Coronary artery (tissue), 2 donors: ENCODE results near the gene EIF4A3.
A peak's percentile ranks its signal among the peaks of the same experiment; 100 is the strongest.

Experiments used
- DNase-seq: peaks from one replicate; pipeline ENCODE4 v3.0.0-alpha.2; 2017; ENCODE audit warnings: low spot score
- H3K27ac ChIP-seq, 2 donors: fragments of 200-600 bp; sonication (generic); one replicate each; pipeline ENCODE4 v1.5.1; 2016 to 2019
- H3K4me3 ChIP-seq: fragments of 200-600 bp; sonication (generic); 2 replicates; pipeline ENCODE4 v1.5.1; 2016; ENCODE audit warnings: mild to moderate bottlenecking, moderate library complexity
- CTCF ChIP-seq: fragments of 200-600 bp; sonication (generic); IDR thresholded peaks from one replicate; pipeline ENCODE4 v1.5.1; 2019; ENCODE audit warnings: antibody characterized with exemption

EIF4A3 gene

GRCh38 chr17:80113033-80113484 is 33.9 kb downstream of the EIF4A3 start:
- TF ChIP-seq CTCF, result no peak
- no peak overlapping the region for H3K27ac ChIP-seq
- DNase-seq, result no peak
- no peak overlapping the region for H3K4me3 ChIP-seq

DNA sequence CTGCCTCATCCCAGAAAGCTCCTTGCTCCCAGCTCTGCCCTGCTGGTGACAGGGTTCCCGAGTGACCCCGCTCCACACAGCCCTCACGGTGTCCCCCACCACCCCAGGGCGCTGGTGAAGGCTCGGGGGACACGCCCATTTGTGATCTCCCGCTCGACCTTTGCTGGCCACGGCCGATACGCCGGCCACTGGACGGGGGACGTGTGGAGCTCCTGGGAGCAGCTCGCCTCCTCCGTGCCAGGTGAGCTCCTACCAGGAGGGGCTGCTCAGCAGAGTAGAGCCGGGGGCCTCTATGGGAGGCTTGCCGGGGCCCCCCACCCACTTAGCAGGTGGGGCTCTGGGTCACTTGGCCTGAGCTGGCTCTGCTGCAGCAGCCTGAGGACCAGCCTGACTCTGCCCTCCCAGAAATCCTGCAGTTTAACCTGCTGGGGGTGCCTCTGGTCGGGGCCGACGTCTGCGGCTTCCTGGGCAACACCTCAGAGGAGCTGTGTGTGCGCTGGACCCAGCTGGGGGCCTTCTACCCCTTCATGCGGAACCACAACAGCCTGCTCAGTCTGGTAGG is 34.4 kb downstream of the EIF4A3 start:
- H3K4me3 ChIP-seq, result no peak overlapping the region
- DNase-seq, result no peak
- no peak for TF ChIP-seq CTCF
- H3K27ac ChIP-seq, result no peak overlapping the region

DNA sequence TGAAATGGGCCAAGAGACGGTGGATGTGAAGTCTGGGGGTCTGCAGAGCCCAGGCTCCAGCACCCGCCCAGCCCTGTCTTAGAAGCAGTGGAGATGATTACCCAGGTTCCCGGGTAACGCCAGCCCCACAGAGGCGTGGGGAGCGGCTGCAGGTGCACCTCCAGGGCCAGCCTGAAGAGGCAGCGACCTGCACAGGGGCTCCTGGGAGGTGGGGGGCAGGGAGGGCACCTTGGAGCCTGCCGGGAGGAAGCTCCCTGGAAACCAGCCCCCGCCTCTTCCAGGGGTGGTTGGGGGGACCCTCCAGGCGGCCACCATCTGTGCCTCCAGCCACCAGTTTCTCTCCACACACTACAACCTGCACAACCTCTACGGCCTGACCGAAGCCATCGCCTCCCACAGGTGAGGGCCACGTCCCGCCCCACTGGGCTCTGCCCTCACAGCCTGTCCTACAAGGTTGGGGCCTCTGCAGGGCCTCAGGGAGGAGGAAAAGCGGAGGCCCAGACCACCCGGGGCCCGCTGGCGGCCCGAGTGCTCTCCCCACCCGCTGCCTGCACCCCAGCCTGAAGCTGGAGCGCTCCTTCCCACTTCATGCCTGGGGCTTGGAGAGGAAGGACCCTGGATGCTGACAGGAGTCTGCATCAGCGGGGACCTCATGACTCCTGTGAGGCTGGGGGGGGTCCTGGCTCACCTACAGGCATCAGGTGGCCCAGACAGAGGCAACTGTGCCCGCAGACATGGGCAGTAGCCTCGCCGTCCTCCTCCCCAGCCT is 35.0 kb downstream of the EIF4A3 start:
- Histone ChIP-seq H3K4me3 (no peak overlapping the region), H3K27ac (no peak overlapping the region)
- no peak for DNase-seq
- TF ChIP-seq CTCF, result no peak

DNA sequence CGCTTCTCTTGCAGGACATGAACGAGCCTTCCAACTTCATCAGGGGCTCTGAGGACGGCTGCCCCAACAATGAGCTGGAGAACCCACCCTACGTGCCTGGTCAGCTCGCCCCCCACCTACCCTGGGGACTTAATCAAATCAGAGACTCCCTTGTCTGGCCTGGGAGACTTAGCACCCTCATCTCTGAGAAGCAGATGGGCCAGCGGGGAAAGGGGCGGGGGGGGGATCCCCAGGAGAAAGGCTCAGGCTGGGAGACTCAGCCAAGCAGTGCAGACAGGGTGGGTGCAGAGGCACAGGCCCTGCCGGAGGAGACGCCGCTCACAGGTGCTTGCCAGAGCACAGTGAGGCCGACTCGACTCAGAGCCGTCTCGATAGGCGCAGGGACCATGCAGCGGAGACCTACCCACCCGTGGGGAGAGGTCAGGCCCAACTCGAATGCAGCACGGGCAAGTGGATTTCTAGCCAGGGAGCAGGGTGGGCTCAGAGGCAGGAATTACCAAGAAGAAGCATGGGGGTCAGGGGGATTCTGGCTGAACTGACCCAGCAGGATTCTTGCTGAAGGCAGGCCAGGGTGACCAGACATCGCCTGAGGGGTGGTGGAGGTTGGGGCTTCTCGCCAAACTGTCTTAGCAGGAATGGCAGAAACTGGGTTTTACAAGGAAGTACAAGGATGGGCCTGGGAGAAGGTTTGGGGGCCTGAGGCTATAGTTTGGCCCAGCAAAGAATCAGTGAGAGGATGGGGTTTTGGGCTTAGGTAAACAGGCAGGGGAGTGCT is 35.8 kb downstream of the EIF4A3 start:
- peak; percentile 24 for DNase-seq
- H3K4me3 ChIP-seq, result no peak overlapping the region
- H3K27ac ChIP-seq, result no peak overlapping the region
- no peak for TF ChIP-seq CTCF

DNA sequence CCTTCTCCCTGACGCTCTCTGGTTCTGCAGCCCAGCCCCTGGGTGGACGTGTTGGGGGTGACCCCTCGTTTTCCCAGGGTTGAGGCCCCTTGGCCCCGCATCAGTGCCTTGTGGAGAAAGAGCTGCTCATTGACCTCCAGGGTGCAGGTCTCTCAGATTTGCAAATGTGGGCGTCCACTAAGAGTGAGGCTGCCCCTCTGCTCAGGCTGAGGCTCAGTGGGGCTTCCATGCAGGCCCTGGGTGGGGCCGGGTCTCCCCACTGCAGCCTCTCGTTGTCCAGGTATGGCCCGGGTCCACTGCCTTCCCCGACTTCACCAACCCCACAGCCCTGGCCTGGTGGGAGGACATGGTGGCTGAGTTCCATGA is 36.5 kb downstream of the EIF4A3 start:
- no peak for DNase-seq
- no peak overlapping the region for H3K27ac ChIP-seq
- TF ChIP-seq CTCF, result no peak
- H3K4me3 ChIP-seq, result no peak overlapping the region

GRCh38 chr17:80109713-80110446 is 37.0 kb downstream of the EIF4A3 start:
- no peak overlapping the region for H3K27ac ChIP-seq
- TF ChIP-seq CTCF, result no peak
- H3K4me3 ChIP-seq, result no peak overlapping the region
- DNase-seq, result peak; percentile 61
